ENCODE measurements around the gene TICRR. TPM values are rescaled to one million over a fixed set of nuclear protein-coding genes. Genes with fewer than 3 reads are reported as not detected.

The TICRR gene
- total and polyA plus RNA-seq, 2 of the 8 experiments (the other 6 are each of a cell fraction or from before 2014, with no cell fraction given) = 13.1 to 34.8 TPM

DNA sequence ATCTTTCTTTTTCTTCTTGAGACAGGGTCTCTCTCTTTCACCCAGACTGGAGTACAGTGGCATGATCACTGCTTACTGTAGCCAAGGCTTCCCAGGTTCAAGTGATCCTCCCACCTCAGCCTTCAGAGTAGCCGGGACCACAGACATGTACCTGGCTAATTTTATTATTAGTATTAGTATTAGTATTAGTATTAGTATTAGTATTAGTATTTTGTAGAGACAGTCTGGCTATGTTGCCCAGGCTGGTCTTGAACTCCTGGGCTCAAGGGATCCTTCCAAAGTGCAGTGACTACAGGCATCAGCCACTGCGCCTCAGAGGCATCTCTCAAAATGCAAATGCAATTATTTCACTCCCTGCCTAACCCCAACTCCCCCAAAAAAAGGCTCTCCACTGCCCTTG lies 78.3 kb downstream of the TICRR start:
- H3K14ac ChIP-seq (ENCODE audit: insufficient read length) = no peak overlapping the region
- no peaks in the 10 kb centered on the region for H3K27me3 ChIP-seq (replicated peaks in 1 of 4; ENCODE audit: control insufficient read depth in 3 of 4, extremely low read depth in 1 of 4, insufficient read depth in 3 of 4, low read length in 3 of 4)
- no peak overlapping the region for H2BK5ac ChIP-seq (ENCODE audit: low read depth, low read length)
- H3K4me3 ChIP-seq (ENCODE audit: extremely low read depth in 1 of 4, insufficient read depth in 2 of 4, low read depth in 3 of 4, low read length in 4 of 4) = no peak overlapping the region
- H3K18ac ChIP-seq (ENCODE audit: extremely low read depth, low read length) = no peak overlapping the region
- no peak overlapping the region for H2AFZ ChIP-seq (ENCODE audit: low read length)
- H4K5ac ChIP-seq (ENCODE audit: insufficient read length, low read depth, low read length) = no peak overlapping the region
- FAIRE-seq (no peak), DNase-seq (ENCODE audit: low read depth in 1 of 2, low spot score in 2 of 2) (no peak)
- no peak overlapping the region for H2BK120ac ChIP-seq (replicated peaks; ENCODE audit: low read depth, low read length)
- H3K4ac ChIP-seq (replicated peaks; ENCODE audit: insufficient read length, low read depth, low read length) = no peak overlapping the region
- H3K9ac ChIP-seq (replicated peaks in 1 of 4; ENCODE audit: extremely low read depth in 1 of 4, low read depth in 3 of 4, low read length in 3 of 4) = no peak overlapping the region
- H3K27ac ChIP-seq (ENCODE audit: low read depth, low read length) = no peak overlapping the region
- CTCF ChIA-PET (ENCODE audit: partially characterized antibody) = no interaction called here
- H2BK12ac ChIP-seq (ENCODE audit: low read depth, low read length) = no peak overlapping the region
- H3K4me2 ChIP-seq (ENCODE audit: insufficient read depth in 1 of 2, low read depth in 2 of 2, low read length in 2 of 2) = no peak overlapping the region; a peak in 1 of 4 replicates
- H3K23ac ChIP-seq (ENCODE audit: insufficient read length) = no peak overlapping the region
- peaks cover 8% of the 10 kb centered on the region; the same call in 1 of the 2 replicates for H3K79me1 ChIP-seq (ENCODE audit: low read depth, low read length)
- peaks cover 0 to 8% of the 10 kb centered on the region in 2 experiments; a peak in 2 of 4 replicates for H3K79me2 ChIP-seq (ENCODE audit: control insufficient read depth in 1 of 2, insufficient read depth in 2 of 2, low read length in 2 of 2)
- H2BK20ac ChIP-seq (ENCODE audit: low read length) = no peak overlapping the region
- H4K20me1 ChIP-seq (replicated peaks in 1 of 2; ENCODE audit: control insufficient read depth in 1 of 2, insufficient read depth in 2 of 2, low read length in 2 of 2) = peaks cover 3 to 5% of the 10 kb centered on the region in 2 experiments
- no peak overlapping the region for H4K8ac ChIP-seq (ENCODE audit: extremely low read depth, insufficient read depth, low read length)
- H3K23me2 ChIP-seq (ENCODE audit: low read depth, low read length) = peaks cover 5% of the 10 kb centered on the region; the same call in 1 of the 2 replicates
- H3K4me1 ChIP-seq (replicated peaks in 1 of 4; ENCODE audit: control insufficient read depth in 3 of 4, insufficient read depth in 4 of 4, low read length in 3 of 4) = peaks cover 0 to 2% (median under 1%) of the 10 kb centered on the region in 4 experiments; a peak in 2 of 7 replicates
- POLR2A ChIA-PET (ENCODE audit: partially characterized antibody) = interaction anchor here (1.8 kb wide), 1 partner anchor 8 kb away, joined by 9 read pairs; no protein-coding TSS in a partner anchor
- peaks cover 0 to 6% (median 0%) of the 10 kb centered on the region in 4 experiments; a peak in 1 of 8 replicates for H3K36me3 ChIP-seq (ENCODE audit: control insufficient read depth in 2 of 4, insufficient read depth in 4 of 4, low read length in 3 of 4)
- H3K9me3 ChIP-seq (ENCODE audit: insufficient read depth in 2 of 2, low read depth in 1 of 2, low read length in 1 of 2) = no peaks in the 10 kb centered on the region
- no peak overlapping the region for H2AK5ac ChIP-seq (ENCODE audit: low read depth, low read length)
- H2BK15ac ChIP-seq (ENCODE audit: low read length) = no peak overlapping the region
- H4K91ac ChIP-seq (replicated peaks; ENCODE audit: insufficient read length, low read length) = no peak overlapping the region
- no peak overlapping the region for H3K56ac ChIP-seq (replicated peaks; ENCODE audit: insufficient read length, low read depth, low read length)
- 90% methylated on average over 2 of the region's 2 CpGs; no CpG with 5 or more reads in 1 of the 2 experiments for WGBS, 2 experiments (ENCODE audit: extremely low coverage in 1 of 2, insufficient coverage in 1 of 2, insufficient read length in 1 of 2, insufficient replicate concordance in 2 of 2, low coverage in 1 of 2, low lambda C conversion rate in 2 of 2, missing lambda C conversion rate in 1 of 2)
- TF ChIP-seq RXRA (IDR thresholded peaks at IDR 0.05; ENCODE audit: insufficient read depth, low read depth, low read length) (no peak), TEAD4 (IDR thresholded peaks at IDR 0.05; ENCODE audit: low read depth, low read length) (no peak), CHD2 (IDR thresholded peaks at IDR 0.05; ENCODE audit: low read length) (no peak), BACH1 (IDR thresholded peaks at IDR 0.05; ENCODE audit: low read length) (no peak), SIX5 (IDR thresholded peaks at IDR 0.05; ENCODE audit: low read depth, low read length) (no peak), BCL11A (IDR thresholded peaks at IDR 0.05; ENCODE audit: low read depth in 2 of 2, low read length in 2 of 2) (no peak), KDM4A (IDR thresholded peaks at IDR 0.05; ENCODE audit: low read depth, low read length, severe bottlenecking) (no peak), ZNF274 (IDR thresholded peaks at IDR 0.05; ENCODE audit: borderline replicate concordance, extremely low read depth, low read length) (no peak), SAP30 (IDR thresholded peaks at IDR 0.05; ENCODE audit: insufficient read depth, insufficient replicate concordance, low read length) (no peak), TAF1 (IDR thresholded peaks at IDR 0.05; ENCODE audit: low read depth, low read length) (no peak)
- TF ChIP-seq, protein P1, sequence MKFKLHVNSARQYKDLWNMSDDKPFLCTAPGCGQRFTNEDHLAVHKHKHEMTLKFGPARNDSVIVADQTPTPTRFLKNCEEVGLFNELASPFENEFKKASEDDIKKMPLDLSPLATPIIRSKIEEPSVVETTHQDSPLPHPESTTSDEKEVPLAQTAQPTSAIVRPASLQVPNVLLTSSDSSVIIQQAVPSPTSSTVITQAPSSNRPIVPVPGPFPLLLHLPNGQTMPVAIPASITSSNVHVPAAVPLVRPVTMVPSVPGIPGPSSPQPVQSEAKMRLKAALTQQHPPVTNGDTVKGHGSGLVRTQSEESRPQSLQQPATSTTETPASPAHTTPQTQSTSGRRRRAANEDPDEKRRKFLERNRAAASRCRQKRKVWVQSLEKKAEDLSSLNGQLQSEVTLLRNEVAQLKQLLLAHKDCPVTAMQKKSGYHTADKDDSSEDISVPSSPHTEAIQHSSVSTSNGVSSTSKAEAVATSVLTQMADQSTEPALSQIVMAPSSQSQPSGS (IDR thresholded peaks at IDR 0.05; ENCODE audit: low read length) = no peak
- TF ChIP-seq, protein P2, sequence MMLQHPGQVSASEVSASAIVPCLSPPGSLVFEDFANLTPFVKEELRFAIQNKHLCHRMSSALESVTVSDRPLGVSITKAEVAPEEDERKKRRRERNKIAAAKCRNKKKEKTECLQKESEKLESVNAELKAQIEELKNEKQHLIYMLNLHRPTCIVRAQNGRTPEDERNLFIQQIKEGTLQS (IDR thresholded peaks at IDR 0.05; ENCODE audit: insufficient read depth, low read depth, low read length) = no peak
